ENCODE results near the gene COQ5.
"Not testable (repeated sequence)": the region's sequence is repeated elsewhere in the genome, so short reads cannot be mapped to it uniquely, and the experiment has no call there.

COQ5 gene

DNA sequence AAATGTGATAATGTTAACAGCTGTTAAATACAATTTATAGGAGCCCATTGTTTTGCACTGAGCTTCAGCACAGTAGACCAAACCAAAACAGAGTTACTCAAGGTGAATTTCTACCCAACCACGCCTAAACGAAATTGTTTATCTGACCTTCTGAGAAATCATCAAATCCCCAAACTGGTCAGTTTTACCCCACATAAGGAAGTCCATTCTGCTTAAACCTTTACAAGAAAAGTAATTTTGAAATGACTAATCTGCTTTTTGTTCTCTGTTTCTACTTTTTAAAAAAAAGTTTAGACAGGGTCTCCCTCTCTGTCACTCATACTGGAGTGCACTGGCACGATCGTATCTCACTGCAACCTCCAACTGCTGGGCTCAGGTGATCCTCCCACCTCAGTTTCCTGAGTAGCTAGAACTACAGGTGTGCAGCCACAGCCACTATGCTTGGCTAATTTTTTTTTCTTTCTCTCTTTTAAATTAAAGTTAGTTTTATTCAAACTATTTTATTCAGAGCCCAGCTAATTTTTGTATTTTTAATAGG lies 3.8 kb upstream of the COQ5 start:
- DNase-seq = no peak
- in situ Hi-C loops (cut with HindIII; ENCODE audit: low pct_ligation_motif_present, low pct_unique_long_range_greater_than_20kb, low sequenced_read_pairs) = no loop called here

DNA sequence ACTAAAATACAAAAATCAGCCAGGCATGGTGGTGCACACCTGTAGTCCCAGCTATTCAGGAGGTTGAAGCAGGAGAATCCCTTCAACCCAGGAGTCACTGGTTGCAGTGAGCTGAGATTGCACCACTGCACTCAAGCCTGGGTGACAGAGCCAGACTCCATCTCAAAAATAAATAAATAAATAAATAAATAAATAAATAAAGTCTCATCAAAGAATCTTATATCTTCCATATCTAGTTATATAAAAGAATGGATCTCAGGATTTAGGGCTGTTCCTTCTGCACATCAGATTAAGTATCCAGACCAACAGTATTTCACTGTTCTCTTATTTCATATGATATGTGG lies 1.4 kb upstream of the COQ5 start:
- DNase-seq; in situ Hi-C loops (cut with HindIII; ENCODE audit: low pct_ligation_motif_present, low pct_unique_long_range_greater_than_20kb, low sequenced_read_pairs): not testable (repeated sequence)

DNA sequence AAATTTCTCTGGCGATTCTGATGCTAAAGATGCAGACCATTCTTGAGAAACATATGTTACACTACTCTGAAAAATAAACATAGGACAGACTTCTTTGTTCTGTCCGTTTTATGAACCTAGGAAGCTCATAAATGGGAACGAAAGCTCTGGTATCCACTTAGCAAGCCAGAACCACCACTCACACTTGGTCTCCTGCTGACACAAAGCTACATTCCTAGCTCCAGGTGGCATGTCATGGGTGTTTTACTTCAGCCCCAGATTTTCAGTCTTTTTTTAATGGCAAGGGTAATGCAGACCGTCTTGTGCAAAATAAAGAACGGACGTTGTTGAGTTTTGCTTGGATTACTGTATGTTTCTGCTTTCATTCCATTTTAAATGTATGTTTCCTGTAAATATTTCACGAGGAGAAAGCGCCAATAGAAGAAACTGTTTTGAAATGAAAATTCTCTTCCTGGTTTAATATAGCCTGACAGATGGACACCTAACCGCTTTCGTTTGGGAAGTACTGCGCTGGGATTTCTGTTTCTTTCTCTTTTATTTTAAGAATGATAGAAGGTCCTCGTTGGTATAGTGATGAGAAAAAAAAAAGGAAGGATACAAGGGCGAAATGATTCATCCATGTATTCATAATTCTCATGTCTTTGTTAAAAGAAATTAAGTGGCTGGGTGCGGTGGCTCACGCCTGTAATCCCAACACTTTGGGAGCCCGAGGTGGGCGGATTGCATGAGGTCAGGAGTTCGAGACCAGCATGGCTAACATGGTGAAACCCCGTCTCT lies 871 bp upstream of the COQ5 start:
- peak; percentile 86 for DNase-seq
- in situ Hi-C loops (cut with HindIII; ENCODE audit: low pct_ligation_motif_present, low pct_unique_long_range_greater_than_20kb, low sequenced_read_pairs) = no loop called here

DNA sequence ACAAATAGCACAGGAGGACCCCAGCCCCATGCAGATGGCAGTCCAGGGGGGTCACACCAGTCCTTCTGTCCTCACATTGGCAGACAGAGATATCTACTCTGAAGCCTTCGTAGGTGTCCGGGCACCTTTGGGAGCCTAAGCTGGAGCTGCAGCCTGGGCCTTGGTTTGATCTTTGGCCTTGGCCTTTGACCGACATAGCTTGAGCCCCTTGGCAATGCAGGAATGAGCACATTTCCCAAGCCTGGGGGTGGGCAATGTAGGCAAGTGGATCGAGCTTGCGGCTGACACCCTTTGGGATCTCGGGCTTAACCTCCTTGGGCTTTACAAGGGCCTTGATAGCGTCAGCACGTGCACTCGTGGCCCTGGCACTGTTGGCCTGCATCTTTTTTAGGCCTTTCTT lies 6.4 kb downstream of the COQ5 start:
- no peak for DNase-seq
- in situ Hi-C loops (cut with HindIII; ENCODE audit: low pct_ligation_motif_present, low pct_unique_long_range_greater_than_20kb, low sequenced_read_pairs) = no loop called here

DNA sequence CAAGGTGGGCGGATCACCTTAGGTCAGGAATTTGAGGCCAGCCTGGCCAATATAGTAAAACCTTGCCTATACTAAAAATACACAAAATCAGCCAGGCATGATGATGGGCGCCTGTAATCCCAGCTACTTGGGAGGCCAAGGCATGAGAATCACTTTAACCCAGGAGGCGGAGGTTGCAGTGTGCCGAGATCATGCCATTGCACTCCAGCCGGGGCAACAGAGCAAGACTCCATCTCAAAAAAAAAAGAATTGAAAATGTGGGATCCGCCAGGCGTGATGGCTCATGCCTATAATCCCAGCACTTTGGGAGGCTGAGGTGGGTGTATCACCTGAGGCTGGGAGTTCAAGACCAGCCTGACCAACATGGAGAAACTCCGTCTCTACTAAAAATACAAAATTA lies 9.6 kb downstream of the COQ5 start:
- DNase-seq; in situ Hi-C loops (cut with HindIII; ENCODE audit: low pct_ligation_motif_present, low pct_unique_long_range_greater_than_20kb, low sequenced_read_pairs): not testable (repeated sequence)

DNA sequence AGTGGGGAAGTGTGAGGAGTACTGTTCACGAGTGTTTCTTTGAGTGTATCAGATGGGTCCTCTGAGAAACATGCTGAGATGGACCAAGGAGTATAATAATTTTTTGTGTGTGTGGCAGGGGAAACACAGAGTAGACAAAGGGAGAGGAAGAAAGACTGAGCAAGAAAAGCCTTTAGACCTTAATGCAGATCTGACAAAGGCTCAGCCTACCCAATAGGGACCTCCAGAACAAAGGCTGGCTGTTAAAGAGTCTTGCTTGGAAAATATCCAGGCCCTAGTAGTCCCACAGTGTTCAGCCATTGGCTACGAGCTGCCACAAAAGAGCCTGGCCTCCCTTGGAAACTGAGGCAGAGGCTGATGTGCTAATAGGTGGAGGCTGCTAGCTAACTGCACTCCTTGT lies 13.5 kb downstream of the COQ5 start:
- in situ Hi-C loops (cut with HindIII; ENCODE audit: low pct_ligation_motif_present, low pct_unique_long_range_greater_than_20kb, low sequenced_read_pairs) = no loop called here
- DNase-seq = no peak

DNA sequence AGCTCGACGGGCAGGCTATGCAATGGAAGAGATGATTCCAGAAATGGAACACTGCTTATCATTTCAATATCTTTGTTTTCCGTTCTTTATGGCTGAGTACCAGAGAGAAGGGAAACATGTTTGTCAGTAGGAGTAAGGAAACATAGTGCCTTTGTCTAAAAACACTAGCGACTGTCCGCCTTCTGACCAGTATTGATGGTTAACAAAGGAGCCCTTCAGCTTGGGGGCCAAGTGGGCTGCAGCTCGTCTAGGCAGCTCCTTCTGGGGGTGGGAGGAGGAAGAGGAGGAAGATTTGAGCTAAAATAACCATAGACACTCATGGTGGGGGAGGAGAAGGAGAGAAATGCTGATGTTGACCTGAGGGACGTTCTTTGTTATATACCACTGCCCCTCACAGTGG lies 15.0 kb downstream of the COQ5 start:
- no peak for DNase-seq
- in situ Hi-C loops (cut with HindIII; ENCODE audit: low pct_ligation_motif_present, low pct_unique_long_range_greater_than_20kb, low sequenced_read_pairs) = no loop called here

DNA sequence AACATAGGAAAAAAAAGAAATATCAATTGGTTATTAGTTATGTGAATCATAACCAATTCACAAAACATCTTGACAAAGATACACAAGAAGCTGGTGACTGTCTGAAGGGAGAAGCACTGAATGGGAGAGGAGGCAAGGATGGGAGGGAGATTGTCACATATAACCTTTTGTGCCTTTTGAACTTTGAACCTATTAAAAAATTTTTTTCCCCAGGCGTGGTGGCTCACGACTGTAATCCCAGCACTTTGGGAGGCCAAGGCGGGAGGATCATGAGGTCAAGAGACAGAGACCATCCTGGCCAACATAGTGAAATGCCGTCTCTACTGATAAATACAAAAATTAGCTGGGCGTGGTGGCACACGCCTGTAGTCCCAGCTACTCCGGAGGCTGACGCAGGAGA lies 20.4 kb downstream of the COQ5 start:
- DNase-seq = no peak
- in situ Hi-C loops (cut with HindIII; ENCODE audit: low pct_ligation_motif_present, low pct_unique_long_range_greater_than_20kb, low sequenced_read_pairs) = no loop called here

DNA sequence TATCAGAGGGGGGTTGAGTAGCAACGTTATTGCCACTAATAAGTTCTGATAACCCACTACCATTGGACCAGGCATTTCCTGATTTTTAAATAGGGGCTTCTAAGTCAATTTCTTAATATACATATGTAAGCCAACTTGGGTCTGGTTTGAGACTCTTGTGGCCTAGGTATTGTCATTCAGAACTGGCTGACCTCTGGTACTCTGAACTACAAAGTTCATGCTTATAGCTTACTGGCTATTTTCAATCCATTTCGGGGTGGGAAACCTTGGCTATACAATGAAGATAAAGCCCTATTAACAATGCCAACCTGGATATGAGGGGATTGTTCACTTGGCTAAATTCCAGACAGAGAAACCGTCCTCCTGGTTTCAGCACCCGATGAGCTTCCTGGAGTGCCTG lies 24.4 kb downstream of the COQ5 start:
- no peak for DNase-seq

DNA sequence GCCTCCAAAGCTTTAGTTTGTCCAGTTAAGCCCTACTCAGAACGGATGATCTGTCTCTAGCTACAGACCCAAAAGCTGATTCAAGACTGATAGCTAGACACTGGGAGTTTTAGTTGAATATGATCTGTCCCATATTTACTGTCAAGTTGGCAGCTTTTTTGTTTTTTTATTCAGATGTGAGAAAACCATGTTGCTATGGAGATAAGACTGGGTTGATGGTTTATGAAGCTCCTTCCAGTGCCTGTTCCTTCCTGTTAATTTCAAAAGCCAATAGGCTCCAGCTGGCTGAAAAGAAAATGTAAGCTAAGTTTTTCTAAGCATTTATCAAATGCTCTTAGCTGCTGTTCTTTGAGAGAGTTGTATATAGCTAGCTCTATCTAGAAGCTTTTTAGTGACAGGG lies 28.4 kb downstream of the COQ5 start:
- in situ Hi-C loops (cut with HindIII; ENCODE audit: low pct_ligation_motif_present, low pct_unique_long_range_greater_than_20kb, low sequenced_read_pairs) = no loop called here
- no peak for DNase-seq

More for the DNA sequence above, 24.4 kb downstream of the COQ5 start:
- in situ Hi-C loops (cut with HindIII; ENCODE audit: low pct_ligation_motif_present, low pct_unique_long_range_greater_than_20kb, low sequenced_read_pairs) = no loop called here

DNA sequence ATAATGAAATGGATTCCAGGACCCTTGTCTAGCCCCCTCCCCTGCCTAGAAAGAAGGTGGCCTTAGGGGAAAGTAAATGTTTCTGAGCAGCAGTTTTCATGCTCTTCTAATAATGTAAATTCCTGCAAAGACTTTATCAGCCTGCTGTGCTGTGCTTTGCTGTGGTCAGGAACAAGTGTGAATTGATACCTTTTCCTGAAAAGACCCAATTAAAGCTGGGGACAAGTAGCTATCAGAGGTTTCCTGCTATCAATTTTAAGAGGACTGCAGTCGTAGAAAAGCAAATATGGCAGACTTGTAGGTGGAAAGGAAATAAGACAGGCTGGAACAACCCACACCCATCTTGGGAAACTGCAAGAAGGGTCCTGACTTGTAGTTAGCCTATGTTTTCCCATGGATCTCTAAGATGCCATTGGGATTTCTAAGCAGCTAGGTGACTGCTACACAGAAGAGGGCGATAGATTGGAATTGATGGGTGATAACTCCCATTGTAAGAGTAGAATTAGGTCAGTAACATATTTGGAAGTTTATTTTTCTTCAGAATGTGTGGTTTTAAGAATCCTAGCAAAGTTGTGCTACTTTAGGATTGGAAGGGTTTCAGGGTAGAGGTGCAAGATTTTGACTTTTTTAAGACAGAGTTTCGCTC lies 30.0 kb downstream of the COQ5 start:
- no peak for DNase-seq
- in situ Hi-C loops (cut with HindIII; ENCODE audit: low pct_ligation_motif_present, low pct_unique_long_range_greater_than_20kb, low sequenced_read_pairs) = no loop called here

DNA sequence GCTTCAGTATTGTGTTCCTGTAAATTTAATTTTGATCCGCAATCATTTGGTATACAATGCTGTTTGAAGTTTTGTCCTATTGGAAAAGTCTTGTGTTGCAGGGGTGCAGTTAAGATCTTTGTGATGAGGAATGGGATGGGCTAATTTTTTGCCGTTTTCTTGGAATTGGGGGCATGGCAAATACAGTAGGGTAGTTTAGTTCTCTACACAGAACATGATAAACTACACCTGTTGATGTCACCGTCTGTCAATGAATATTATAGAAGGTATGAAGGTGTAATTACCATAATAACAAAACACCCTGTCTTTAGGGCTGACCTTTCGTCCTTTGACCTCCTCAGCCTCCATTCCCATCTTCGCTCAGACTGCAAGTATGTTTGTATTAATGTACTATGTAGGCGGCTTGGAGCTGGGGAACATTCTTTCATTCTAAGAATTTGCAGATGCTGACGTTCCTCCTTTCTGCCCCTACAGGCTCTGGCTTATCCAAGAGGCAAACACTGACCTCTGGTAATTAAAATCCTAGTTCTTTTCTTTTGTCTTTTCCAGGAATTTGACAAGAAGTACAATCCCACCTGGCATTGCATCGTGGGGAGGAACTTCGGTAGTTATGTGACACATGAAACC lies 31.3 kb downstream of the COQ5 start:
- in situ Hi-C loops (cut with HindIII; ENCODE audit: low pct_ligation_motif_present, low pct_unique_long_range_greater_than_20kb, low sequenced_read_pairs) = no loop called here
- no peak for DNase-seq

DNA sequence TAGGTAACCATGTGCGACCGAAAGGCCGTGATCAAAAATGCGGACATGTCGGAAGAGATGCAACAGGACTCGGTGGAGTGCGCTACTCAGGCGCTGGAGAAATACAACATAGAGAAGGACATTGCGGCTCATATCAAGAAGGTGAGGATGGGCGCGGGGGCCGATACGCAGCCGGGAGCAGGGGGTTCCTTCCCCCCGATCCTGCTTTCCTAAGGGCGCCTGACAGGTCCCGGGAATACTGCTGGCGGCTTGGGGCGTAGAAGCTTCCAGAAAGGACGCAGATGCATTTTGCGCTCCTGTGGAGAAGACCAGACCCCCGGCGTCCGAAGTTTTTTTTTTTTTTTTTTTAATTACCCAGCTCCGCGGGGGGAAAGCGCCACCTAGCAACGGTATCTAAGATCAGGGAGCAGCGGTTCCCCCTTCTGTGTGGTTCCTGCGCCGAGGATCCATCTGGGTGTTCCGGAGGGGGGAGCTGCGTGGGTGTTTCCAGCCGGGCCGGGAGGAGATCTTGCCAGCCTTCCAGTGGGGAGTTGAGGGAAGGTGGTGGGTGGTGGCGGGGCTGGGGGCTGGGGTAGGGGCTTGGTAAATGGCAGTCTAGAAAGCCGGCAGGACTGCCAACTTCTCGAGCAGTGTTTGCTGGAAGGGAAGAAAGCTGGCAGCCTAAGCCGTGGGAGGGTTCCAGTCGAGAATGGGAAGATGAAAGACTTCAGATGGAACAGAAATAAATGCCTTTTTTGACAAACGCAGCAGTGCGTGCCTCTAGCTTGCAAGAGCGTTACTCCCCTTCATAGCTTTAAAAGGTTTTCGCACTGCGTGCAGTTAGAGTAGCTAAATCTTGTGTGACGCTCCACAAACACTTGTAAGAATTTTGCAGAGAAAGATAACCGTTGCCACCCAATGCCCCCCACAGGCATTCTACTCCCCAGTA lies 32.3 kb downstream of the COQ5 start:
- in situ Hi-C loops (cut with HindIII; ENCODE audit: low pct_ligation_motif_present, low pct_unique_long_range_greater_than_20kb, low sequenced_read_pairs) = no loop called here
- DNase-seq = peak; percentile 54

DNA sequence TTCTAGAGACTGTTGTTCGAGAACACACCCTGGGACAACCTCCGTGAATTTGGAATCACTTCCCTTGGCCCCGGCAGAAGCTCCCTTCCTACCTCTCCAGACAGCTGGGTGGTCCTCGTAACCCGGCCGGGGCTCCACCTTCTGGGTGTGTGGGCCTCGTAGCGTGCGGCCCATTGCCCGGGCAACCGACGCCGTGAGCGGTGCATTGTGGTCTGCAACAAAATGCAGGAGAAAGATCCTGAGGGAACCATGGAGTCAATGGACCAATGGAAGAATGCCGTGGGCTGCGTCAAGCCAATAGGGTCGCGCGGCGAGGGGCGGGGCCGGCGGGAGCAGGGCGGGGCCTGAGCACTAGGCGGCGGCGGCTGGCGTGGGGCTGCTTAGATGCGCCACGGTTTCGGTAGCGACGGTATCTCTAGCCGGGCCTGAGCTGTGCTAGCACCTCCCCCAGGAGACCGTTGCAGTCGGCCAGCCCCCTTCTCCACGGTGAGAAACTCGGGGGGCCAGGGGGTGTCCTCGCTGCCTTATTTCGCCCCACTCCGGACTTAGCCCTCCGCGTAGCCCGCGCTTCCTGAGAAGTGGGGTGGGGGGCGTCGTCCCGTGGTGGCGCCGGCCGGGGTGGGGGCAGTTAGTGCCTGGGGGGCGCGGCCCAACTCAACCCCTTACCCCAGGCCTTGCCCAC lies 33.1 kb downstream of the COQ5 start, which contains the start of gene DYNLL1:
TSS of gene DYNLL1 (plus strand) at position 383 of the 682 bp plus-strand sequence. CDS start 309 bp downstream, outside the sequence.
- in situ Hi-C loops (cut with HindIII; ENCODE audit: low pct_ligation_motif_present, low pct_unique_long_range_greater_than_20kb, low sequenced_read_pairs) = no loop called here
- peak; percentile 99 for DNase-seq

DNA sequence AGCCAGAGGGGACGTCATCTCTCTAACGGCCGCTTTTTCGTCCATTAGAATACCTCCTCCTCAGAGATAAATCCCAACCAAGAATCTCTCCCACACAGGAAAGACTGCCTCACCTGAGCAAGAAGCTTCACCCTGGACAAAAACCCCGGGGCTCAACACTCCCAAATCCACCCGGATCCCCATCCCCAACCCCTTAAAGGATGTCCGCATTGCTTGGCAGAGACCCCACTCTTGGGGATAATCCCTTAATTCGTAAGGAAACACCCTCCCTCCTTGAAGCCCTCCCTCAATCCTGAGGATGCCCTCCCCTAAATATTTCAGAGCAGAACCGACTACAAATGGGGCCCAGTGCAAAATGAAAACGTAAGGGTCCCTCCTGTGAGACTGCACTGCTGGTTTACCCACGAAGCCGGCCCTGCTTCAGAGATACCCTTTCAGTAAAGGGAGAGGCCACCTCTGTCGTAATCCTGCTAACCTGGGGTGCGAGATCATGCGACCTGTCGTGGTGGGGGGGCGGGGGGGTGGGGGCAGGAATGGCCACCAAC lies 33.7 kb downstream of the COQ5 start:
- in situ Hi-C loops (cut with HindIII; ENCODE audit: low pct_ligation_motif_present, low pct_unique_long_range_greater_than_20kb, low sequenced_read_pairs) = no loop called here
- DNase-seq = no peak

DNA sequence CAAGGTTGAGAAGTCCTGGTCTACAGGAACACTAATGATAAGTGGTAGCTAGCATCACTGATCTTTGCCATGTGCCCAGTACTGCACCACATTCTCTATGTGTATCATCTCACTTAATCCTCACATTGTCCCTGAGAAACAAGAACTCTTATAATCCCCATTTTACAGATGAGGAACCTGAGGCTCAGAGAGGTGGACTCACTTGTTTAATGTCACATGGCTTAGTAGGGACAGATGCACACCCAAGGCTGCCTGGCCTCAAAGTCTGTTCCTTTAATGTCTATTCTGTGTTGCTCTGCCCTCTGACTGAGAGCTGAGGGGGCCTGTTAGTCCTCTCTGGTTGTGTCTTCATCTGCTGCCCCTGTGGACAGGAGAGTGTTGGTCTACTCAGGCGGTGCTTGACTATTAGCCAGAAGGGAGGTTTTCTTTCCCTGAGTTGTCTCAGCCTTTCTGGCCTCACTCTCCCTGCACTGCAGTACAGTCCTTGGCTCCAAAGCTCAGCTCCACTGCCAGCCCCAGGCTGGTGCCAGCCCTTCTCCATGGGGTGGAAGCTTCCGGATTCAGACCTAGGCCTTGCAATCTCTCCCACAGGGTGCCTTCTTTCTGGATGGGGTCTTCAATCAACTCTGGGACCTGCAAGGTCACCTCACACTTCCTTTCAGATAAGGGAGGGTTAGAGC lies 38.0 kb downstream of the COQ5 start:
- in situ Hi-C loops (cut with HindIII; ENCODE audit: low pct_ligation_motif_present, low pct_unique_long_range_greater_than_20kb, low sequenced_read_pairs) = no loop called here
- no peak for DNase-seq

DNA sequence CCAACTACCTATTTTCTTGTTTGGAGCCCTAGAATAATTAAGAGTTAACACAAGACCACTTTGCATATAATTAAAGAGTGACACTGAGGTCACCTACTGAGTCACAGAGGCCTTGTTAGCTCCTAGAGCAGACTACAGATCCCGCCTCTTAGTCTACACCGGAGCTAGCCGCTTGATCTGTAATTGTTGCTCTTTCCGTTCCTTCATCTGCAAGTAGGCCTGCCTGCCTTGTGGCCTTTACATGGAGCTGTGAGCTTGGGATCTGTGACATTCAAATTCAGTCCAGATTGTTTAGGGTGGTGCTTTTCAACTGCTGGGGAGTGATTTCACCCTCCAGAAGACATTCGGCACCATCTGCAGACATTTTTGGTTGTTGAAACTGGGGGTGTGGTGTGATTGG lies 38.6 kb downstream of the COQ5 start:
- in situ Hi-C loops (cut with HindIII; ENCODE audit: low pct_ligation_motif_present, low pct_unique_long_range_greater_than_20kb, low sequenced_read_pairs) = no loop called here
- DNase-seq = no peak
